H1 (cell line): ENCODE results near the gene RNF168. TPM values are rescaled to one million over a fixed set of nuclear protein-coding genes. Genes with fewer than 3 reads are reported as not detected.

Experiments
- CTCF ChIA-PET: fragments of 300-600 bp; sonication (Branson Sonifier 250); formaldehyde crosslinking; loops from one replicate; lab custom pipeline; 2021; ENCODE audit not compliant: partially characterized antibody; lab: Charles Lee
- POLR2A ChIA-PET: fragments of 300-600 bp; sonication (Branson Sonifier 250); formaldehyde crosslinking; loops from one replicate; lab custom pipeline; 2021; ENCODE audit warnings: inconsistent platforms; ENCODE audit not compliant: partially characterized antibody; lab: Charles Lee
- DNase-seq, 2 experiments: peaks; one replicate each; pipeline versions ENCODE4 v3.0.0 to v3.0.0-alpha.2; 2010 to 2022; ENCODE audit warnings: low spot score in 2 of 2, low read depth in 1 of 2, mixed read lengths in 1 of 2
- FAIRE-seq: peaks from 2 replicates; lab custom pipeline; 2011; peaks lifted over from hg19 to GRCh38; lab: Jason Lieb, UNC
- H2AFZ ChIP-seq: 2 replicates; pipeline ENCODE4 v1.8.1; 2012; ENCODE audit warnings: low read length, inconsistent platforms
- H2AK5ac ChIP-seq: 2 replicates; pipeline ENCODE4 v1.6.1; 2013; ENCODE audit warnings: low read depth, low read length
- H2BK120ac ChIP-seq: replicated peaks from 2 replicates; pipeline ENCODE3; 2013; ENCODE audit warnings: low read depth, low read length, inconsistent platforms
- H2BK12ac ChIP-seq: 2 replicates; pipeline ENCODE4 v1.6.1; 2013; ENCODE audit warnings: low read depth, low read length
- H2BK15ac ChIP-seq: 2 replicates; pipeline ENCODE4 v1.6.1; 2013; ENCODE audit warnings: low read length
- H2BK20ac ChIP-seq: 2 replicates; pipeline ENCODE4 v1.6.1; 2013; ENCODE audit warnings: low read length
- H2BK5ac ChIP-seq: 2 replicates; pipeline ENCODE4 v1.6.1; 2013; ENCODE audit warnings: low read depth, low read length
- H3K14ac ChIP-seq: 2 replicates; pipeline ENCODE4 v1.6.1; 2013; ENCODE audit warnings: inconsistent platforms; ENCODE audit not compliant: insufficient read length
- H3K18ac ChIP-seq: 2 replicates; pipeline ENCODE4 v1.6.1; 2013; ENCODE audit warnings: low read length; ENCODE audit errors: extremely low read depth
- H3K23ac ChIP-seq: 2 replicates; pipeline ENCODE4 v1.6.1; 2013; ENCODE audit warnings: inconsistent platforms; ENCODE audit not compliant: insufficient read length
- H3K23me2 ChIP-seq: 2 replicates; pipeline ENCODE4 v1.6.1; 2013; ENCODE audit warnings: low read depth, low read length
- H3K27ac ChIP-seq: 2 replicates; pipeline ENCODE4 v1.6.1; 2011; ENCODE audit warnings: low read depth, low read length, inconsistent platforms
- H3K27me3 ChIP-seq, 4 experiments: replicated peaks in 1 of 4; 1 replicate in 1 of 4; 2 replicates in 3 of 4; pipeline versions ENCODE4 v1.6.1 to v1.8.1; 2011 to 2013; ENCODE audit warnings: low read length in 3 of 4, mild to moderate bottlenecking in 3 of 4, inconsistent platforms in 2 of 4, mixed read lengths in 2 of 4, moderate library complexity in 1 of 4; ENCODE audit not compliant: control insufficient read depth in 3 of 4, insufficient read depth in 3 of 4; ENCODE audit errors: extremely low read depth in 1 of 4
- H3K36me3 ChIP-seq, 4 experiments: 2 replicates each; pipeline versions ENCODE4 v1.6.1 to v1.8.1; 2011 to 2013; ENCODE audit warnings: mild to moderate bottlenecking in 4 of 4, low read length in 3 of 4, moderate library complexity in 2 of 4, control low read depth in 1 of 4, inconsistent platforms in 1 of 4; ENCODE audit not compliant: insufficient read depth in 4 of 4, control insufficient read depth in 2 of 4
- H3K4ac ChIP-seq: replicated peaks from 2 replicates; pipeline ENCODE3; 2013; ENCODE audit warnings: low read length, low read depth, mixed read lengths, inconsistent platforms; ENCODE audit not compliant: insufficient read length
- H3K4me1 ChIP-seq, 4 experiments: replicated peaks in 1 of 4; 1 replicate in 1 of 4; 2 replicates in 3 of 4; pipeline versions ENCODE4 v1.6.1 to v1.8.1; 2011 to 2013; ENCODE audit warnings: low read length in 3 of 4, inconsistent platforms in 2 of 4, mixed read lengths in 1 of 4; ENCODE audit not compliant: insufficient read depth in 4 of 4, control insufficient read depth in 3 of 4
- H3K4me2 ChIP-seq, 2 experiments: 2 replicates each; pipeline versions ENCODE4 v1.6.1 to v1.8.1; 2011 to 2013; ENCODE audit warnings: low read depth in 2 of 2, low read length in 2 of 2, control low read depth in 1 of 2, inconsistent platforms in 1 of 2, mild to moderate bottlenecking in 1 of 2; ENCODE audit not compliant: insufficient read depth in 1 of 2
- H3K4me3 ChIP-seq, 4 experiments: fragments of 200-600, 300-600 bp in 1 of 4; sonication (generic), shearing (Covaris generic), sonication (Bioruptor Twin) in 1 of 4; 2 replicates each; pipeline versions ENCODE4 v1.5.1 to v1.8.1; 2011 to 2016; ENCODE audit warnings: low read length in 4 of 4, low read depth in 3 of 4, control low read depth in 2 of 4, inconsistent platforms in 2 of 4, mild to moderate bottlenecking in 2 of 4, mixed read lengths in 1 of 4, moderate library complexity in 1 of 4; ENCODE audit not compliant: insufficient read depth in 2 of 4; ENCODE audit errors: extremely low read depth in 1 of 4
- H3K56ac ChIP-seq: replicated peaks from 2 replicates; pipeline ENCODE3; 2013; ENCODE audit warnings: low read depth, mild to moderate bottlenecking, mixed read lengths, low read length, inconsistent platforms; ENCODE audit not compliant: insufficient read length
- H3K79me1 ChIP-seq: 2 replicates; pipeline ENCODE4 v1.6.1; 2013; ENCODE audit warnings: low read depth, low read length, control low read depth
- H3K79me2 ChIP-seq, 2 experiments: 2 replicates each; pipeline versions ENCODE4 v1.6.1 to v1.8.1; 2012 to 2013; ENCODE audit warnings: low read length in 2 of 2, mild to moderate bottlenecking in 2 of 2, inconsistent platforms in 1 of 2; ENCODE audit not compliant: insufficient read depth in 2 of 2, control insufficient read depth in 1 of 2
- H3K9ac ChIP-seq, 4 experiments: replicated peaks in 1 of 4; 1 replicate in 1 of 4; 2 replicates in 3 of 4; pipeline versions ENCODE4 v1.6.1 to v1.8.1; 2011 to 2013; ENCODE audit warnings: low read depth in 3 of 4, low read length in 3 of 4, control low read depth in 2 of 4, mild to moderate bottlenecking in 2 of 4, moderate library complexity in 2 of 4, inconsistent platforms in 1 of 4; ENCODE audit errors: extremely low read depth in 1 of 4
- H3K9me3 ChIP-seq, 2 experiments: 2 replicates each; pipeline versions ENCODE4 v1.6.1 to v1.8.1; 2012 to 2013; ENCODE audit warnings: mild to moderate bottlenecking in 2 of 2, moderate library complexity in 2 of 2, control low read depth in 1 of 2, inconsistent platforms in 1 of 2, low read depth in 1 of 2, low read length in 1 of 2, mixed read lengths in 1 of 2; ENCODE audit not compliant: insufficient read depth in 2 of 2
- H4K20me1 ChIP-seq, 2 experiments: replicated peaks in 1 of 2; 2 replicates each; pipeline versions ENCODE3 to v1.8.1; 2011 to 2013; ENCODE audit warnings: inconsistent platforms in 2 of 2, low read length in 2 of 2, mild to moderate bottlenecking in 1 of 2; ENCODE audit not compliant: insufficient read depth in 2 of 2, control insufficient read depth in 1 of 2
- H4K5ac ChIP-seq: 2 replicates; pipeline ENCODE4 v1.6.1; 2013; ENCODE audit warnings: low read length, low read depth, mixed read lengths, inconsistent platforms; ENCODE audit not compliant: insufficient read length
- H4K8ac ChIP-seq: 2 replicates; pipeline ENCODE4 v1.8.0; 2013; ENCODE audit warnings: mild to moderate bottlenecking, moderate library complexity, low read length, inconsistent platforms; ENCODE audit not compliant: insufficient read depth; ENCODE audit errors: extremely low read depth
- H4K91ac ChIP-seq: replicated peaks from 2 replicates; pipeline ENCODE3; 2013; ENCODE audit warnings: low read length, mixed read lengths, inconsistent platforms; ENCODE audit not compliant: insufficient read length
- CEBPB ChIP-seq: IDR thresholded peaks from 2 replicates; pipeline ENCODE4 v1.6.1; 2012; ENCODE audit warnings: low read depth, low read length
- CTCF ChIP-seq, 3 experiments: IDR thresholded peaks; 1 replicate in 2 of 3; 2 replicates in 1 of 3; pipeline versions ENCODE4 v1.5.1 to v1.6.1; 2011; ENCODE audit warnings: low read length in 3 of 3, mild to moderate bottlenecking in 3 of 3, inconsistent platforms in 2 of 3, low read depth in 1 of 3, moderate library complexity in 1 of 3; ENCODE audit not compliant: insufficient read depth in 1 of 3; ENCODE audit errors: control extremely low read depth in 1 of 3
- EGR1 ChIP-seq: IDR thresholded peaks from 2 replicates; pipeline ENCODE4 v1.6.1; 2011; ENCODE audit warnings: low read depth, low read length, borderline replicate concordance
- EZH2 ChIP-seq: fragments of 200-600 bp; sonication (generic); IDR thresholded peaks from 2 replicates; pipeline ENCODE4 v1.7.1; 2012; ENCODE audit warnings: low read depth, mild to moderate bottlenecking, moderate library complexity, low read length, inconsistent platforms; ENCODE audit not compliant: severe bottlenecking
- JUND ChIP-seq: IDR thresholded peaks from 2 replicates; pipeline ENCODE4 v1.6.1; 2011; ENCODE audit warnings: mild to moderate bottlenecking, improper control_type of control experiment, low read length
- SIN3A ChIP-seq, 2 experiments: IDR thresholded peaks in 1 of 2; conservative IDR thresholded peaks in 1 of 2; 2 replicates each; pipeline ENCODE4 v1.6.1; 2011 to 2012; ENCODE audit warnings: low read length in 2 of 2, improper control_type of control experiment in 1 of 2, low read depth in 1 of 2, mild to moderate bottlenecking in 1 of 2
- TEAD4 ChIP-seq: IDR thresholded peaks from 2 replicates; pipeline ENCODE4 v1.6.1; 2012; ENCODE audit warnings: low read depth, low read length, inconsistent platforms, mixed read lengths
- WGBS, 2 experiments: shearing (Covaris generic) in 1 of 2; methylation state at CpG; one replicate each; pipeline versions ENCODE4 v1.1.6 to v1.1.7; 2013 to 2015; ENCODE audit warnings: low lambda C conversion rate in 2 of 2, mixed read lengths in 2 of 2, inconsistent platforms in 1 of 2, low coverage in 1 of 2, missing lambda C conversion rate in 1 of 2; ENCODE audit not compliant: insufficient replicate concordance in 2 of 2, insufficient coverage in 1 of 2, insufficient read length in 1 of 2; ENCODE audit errors: extremely low coverage in 1 of 2, missing lambda C conversion rate in 1 of 2; 5-methylcytosine and 5-hydroxymethylcytosine counted together
- polyA plus RNA-seq, 7 experiments: library from polyadenylated mRNA; depleted of rRNA in 3 of 7; stranded (reverse) in 5 of 7; unstranded in 2 of 7; fragments of >200 nt in 5 of 7; fragments of 200-250 nt in 2 of 7; gene quantifications; 1 replicate in 5 of 7; 2 replicates in 1 of 7; 4 replicates in 1 of 7; pipeline versions ENCODE4 v1.2.1 to v1.2.3, GENCODE V29; 2011 to 2013; ENCODE audit warnings: missing spikeins in 2 of 7, mixed read lengths in 2 of 7
- total RNA-seq: library from RNA; stranded (reverse); fragmentation: NEBNext Ultra II Directional; extraction: Animal tissue kit (Norgen Biotek cat#: 25700); gene quantifications from 2 replicates; pipeline ENCODE4 v1.2.1, GENCODE V29; 2021

RNF168 gene
- total and polyA plus RNA-seq, 2 of the 8 experiments (the other 6 are each of a cell fraction or from before 2014, with no cell fraction given), result 6.3 to 63.5 TPM

- peaks cover 19 to 21% of the 10 kb centered on the region in 2 experiments for H3K9me3 ChIP-seq
- no peak for FAIRE-seq
- no peak overlapping the region for H3K4me3 ChIP-seq
- no peak overlapping the region for H2BK5ac ChIP-seq
- H3K23me2 ChIP-seq, result peaks cover 2% of the 10 kb centered on the region; the same call in 1 of the 2 replicates
- DNase-seq, result no peak
- H3K79me2 ChIP-seq, result no peaks in the 10 kb centered on the region
- H4K5ac ChIP-seq, result no peak overlapping the region
- H3K4me1 ChIP-seq, result peaks cover 0 to 3% (median 1%) of the 10 kb centered on the region in 4 experiments; a peak in 2 of 7 replicates
- H3K9ac ChIP-seq, result no peak overlapping the region
- no peaks in the 10 kb centered on the region for H3K27me3 ChIP-seq
- no peak overlapping the region for H3K56ac ChIP-seq
- 88% methylated on average over 4 of the region's 4 CpGs; no CpG with 5 or more reads in 1 of the 2 experiments for WGBS, 2 experiments
- no peak overlapping the region for H3K4me2 ChIP-seq
- H3K27ac ChIP-seq, result no peak overlapping the region
- no peak overlapping the region for H4K91ac ChIP-seq
- no peak overlapping the region for H2BK12ac ChIP-seq
- H3K18ac ChIP-seq, result no peak overlapping the region
- H2BK15ac ChIP-seq, result no peak overlapping the region
- no peak overlapping the region for H3K4ac ChIP-seq
- H3K79me1 ChIP-seq, result no peaks in the 10 kb centered on the region
- ChIA-PET POLR2A (no interaction called here), CTCF (interaction anchor here (0.9 to 5.5 kb wide), 18 partner anchors 16 to 479 kb away, joined by 3 to 40 read pairs (median 4); partner anchors contain the start of genes NCBP2 and RNF168)
- no peak overlapping the region for H2BK20ac ChIP-seq
- H4K20me1 ChIP-seq, result no peaks in the 10 kb centered on the region
- no peak overlapping the region for H3K14ac ChIP-seq
- no peak overlapping the region for H4K8ac ChIP-seq
- no peak overlapping the region for H2AFZ ChIP-seq
- H3K36me3 ChIP-seq, result no peaks in the 10 kb centered on the region; a peak in 1 of 8 replicates
- no peak overlapping the region for H2AK5ac ChIP-seq
- no peak overlapping the region for H2BK120ac ChIP-seq
- no peak overlapping the region for H3K23ac ChIP-seq
- TF ChIP-seq JUND, result no peak
- no peak for TF ChIP-seq CTCF (IDR thresholded peaks at IDR 0.05; ENCODE audit: control extremely low read depth in 1 of 3, insufficient read depth in 1 of 3, low read depth in 1 of 3, low read length in 3 of 3)
- no peak for TF ChIP-seq EGR1
- TF ChIP-seq EZH2, result no peak
- no peak for TF ChIP-seq SIN3A (conservative IDR thresholded peaks at IDR 0.05 in 1 of 2, IDR thresholded peaks at IDR 0.05 in 1 of 2; ENCODE audit: low read depth in 1 of 2, low read length in 2 of 2)
- no peak for TF ChIP-seq TEAD4
- no peak for TF ChIP-seq CEBPB
Measured at GRCh38 chr3:196525141-196525540, 21.6 kb upstream of the RNF168 start.
